Activated naive CD8-positive, alpha-beta T cell treated with anti-CD3 and anti-CD28 coated beads, Interleukin-2, amount 50 U/mL, for 16 hours (primary cell): ENCODE data around the gene CFL1.
"Not testable (repeated sequence)": the region's sequence is repeated elsewhere in the genome, so short reads cannot be mapped to it uniquely, and the experiment has no call there.

Experiments
- DNase-seq: peaks from one replicate; pipeline ENCODE4 v3.0.0-alpha.2; 2020; ENCODE audit warnings: low read depth, low spot score

CFL1 gene

GRCh38 chr11:65859095-65859811 is 1.3 kb upstream of the CFL1 start:
- DNase-seq, result peak; percentile 97

GRCh38 chr11:65858681-65859087 is 704 bp upstream of the CFL1 start:
- no peak for DNase-seq

- DNase-seq, result peak; percentile 41
Observed at GRCh38 chr11:65857500-65857852, 504 bp downstream of the CFL1 start.

- peak; percentile 64 for DNase-seq
Observed at GRCh38 chr11:65856689-65857499, 1.1 kb downstream of the CFL1 start.

- DNase-seq, result no peak
Observed at GRCh38 chr11:65855927-65856363, 2.0 kb downstream of the CFL1 start.

- no peak for DNase-seq
Observed at GRCh38 chr11:65854852-65855837, 2.8 kb downstream of the CFL1 start.

- no peak for DNase-seq
Observed at GRCh38 chr11:65854161-65854592, 3.8 kb downstream of the CFL1 start.

- DNase-seq, result no peak
Observed at GRCh38 chr11:65853246-65853979, 4.6 kb downstream of the CFL1 start.

GRCh38 chr11:65852508-65853245 is 5.3 kb downstream of the CFL1 start:
- DNase-seq, result no peak

GRCh38 chr11:65851811-65852507 is 6.0 kb downstream of the CFL1 start:
- no peak for DNase-seq

GRCh38 chr11:65851083-65851579 is 6.8 kb downstream of the CFL1 start:
- DNase-seq, result no peak

- DNase-seq, result no peak
Observed at GRCh38 chr11:65850217-65851082, 7.5 kb downstream of the CFL1 start.

GRCh38 chr11:65849771-65850216 is 8.2 kb downstream of the CFL1 start:
- no peak for DNase-seq

GRCh38 chr11:65849366-65849765 is 8.6 kb downstream of the CFL1 start:
- no peak for DNase-seq

- not testable (repeated sequence) for DNase-seq
Observed at GRCh38 chr11:65848693-65849092, 9.3 kb downstream of the CFL1 start.

GRCh38 chr11:65847746-65848145 is 10.2 kb downstream of the CFL1 start:
- DNase-seq, result no peak

GRCh38 chr11:65844231-65844872 is 13.6 kb downstream of the CFL1 start:
- DNase-seq, result no peak

- no peak for DNase-seq
Observed at GRCh38 chr11:65843811-65844210, 14.2 kb downstream of the CFL1 start.
